A549 (cell line): ENCODE data around the gene GORASP2.

Experiments
- CEBPB ChIP-seq, 2 experiments: fragments of >200 bp in 1 of 2; sonication (Bioruptor Twin) in 1 of 2; formaldehyde crosslinking in 1 of 2; IDR thresholded peaks; 2 replicates each; pipeline ENCODE4 v1.6.1; 2012 to 2016
- CTCF ChIP-seq: fragments of >200 bp; sonication (Bioruptor Twin); formaldehyde crosslinking; IDR thresholded peaks from 3 replicates; pipeline ENCODE4 v1.5.1; 2016
- ELK1 ChIP-seq: fragments of 150-350 bp; IDR thresholded peaks from 2 replicates; pipeline ENCODE4 v1.6.1; 2014; ENCODE audit warnings: low read depth, mild to moderate bottlenecking, low read length
- FOSL2 ChIP-seq, 2 experiments: fragments of 450-650 bp in 1 of 2; fragments of >200 bp in 1 of 2; sonication (Bioruptor Twin) in 1 of 2; formaldehyde crosslinking; IDR thresholded peaks; 2 replicates each; pipeline versions ENCODE4 v1.5.0 to v1.6.1; 2016 to 2020; ENCODE audit warnings: mild to moderate bottlenecking in 1 of 2, moderate library complexity in 1 of 2
- HDAC2 ChIP-seq: fragments of 200-600 bp; sonication (generic); IDR thresholded peaks from 2 replicates; pipeline ENCODE4 v1.6.1; 2016
- KDM1A ChIP-seq: fragments of 200-600 bp; sonication (generic); IDR thresholded peaks from 2 replicates; pipeline ENCODE4 v1.6.1; 2016; ENCODE audit warnings: low read depth, mild to moderate bottlenecking
- MAZ ChIP-seq: fragments of 150-350 bp; IDR thresholded peaks from 2 replicates; pipeline ENCODE4 v1.6.1; 2014; ENCODE audit warnings: antibody characterized with exemption, low read depth, low read length, borderline replicate concordance
- POLR2AphosphoS2 ChIP-seq: conservative IDR thresholded peaks from 2 replicates; pipeline ENCODE4 v1.6.1; 2012; ENCODE audit warnings: low read length, improper control_type of control experiment, inconsistent platforms
- RFX5 ChIP-seq: fragments of 450-650 bp; IDR thresholded peaks from 2 replicates; pipeline ENCODE4 v1.7.1; 2014; ENCODE audit warnings: antibody characterized with exemption, mild to moderate bottlenecking, moderate library complexity
- ZNF302 ChIP-seq: fragments of 250-450 bp; sonication (Bioruptor Pico); IDR thresholded peaks from 2 replicates; pipeline ENCODE4 v1.9.0; 2021; ENCODE audit warnings: inconsistent platforms, mild to moderate bottlenecking, moderate library complexity

GRCh38 chr2:171004363-171004762 is 75.3 kb downstream of the GORASP2 start:
- TF ChIP-seq CTCF: no peak
- TF ChIP-seq FOSL2 (IDR thresholded peaks at IDR 0.05): no peak
- no peak for TF ChIP-seq FOSL2 (CRISPR knock-in tag; IDR thresholded peaks at IDR 0.05)
- no peak for TF ChIP-seq ZNF302 (CRISPR knock-in tag)
- TF ChIP-seq HDAC2: no peak
- no peak for TF ChIP-seq CEBPB (IDR thresholded peaks at IDR 0.05)
- no peak for TF ChIP-seq POLR2AphosphoS2
- no peak for TF ChIP-seq MAZ
- no peak for TF ChIP-seq KDM1A
- TF ChIP-seq RFX5: no peak
- TF ChIP-seq ELK1: no peak
